OCI-LY7 (cell line): ENCODE results near the gene GLUL.

ENCODE experiments used
- CTCF ChIP-seq: fragments of 200-600 bp; sonication (generic); conservative IDR thresholded peaks from 2 replicates; pipeline ENCODE4 v1.5.1; 2014; ENCODE audit warnings: mild to moderate bottlenecking, antibody characterized with exemption, low read length, moderate library complexity, mixed read lengths
- EZH2phosphoT487 ChIP-seq: fragments of 200-600 bp; sonication (generic); IDR thresholded peaks from 2 replicates; pipeline ENCODE4 v1.6.1; 2018; ENCODE audit warnings: low read depth, borderline replicate concordance, mild to moderate bottlenecking, mixed run types, antibody characterized with exemption, low read length, moderate library complexity, mixed read lengths

- TF ChIP-seq CTCF: no peak
- no peak for TF ChIP-seq EZH2phosphoT487
These were observed 23.7 kb downstream of the GLUL start for GRCh38 chr1:182367926-182368325.
